GM21723 (cell line): Measurements from ENCODE around the gene SPINK9.

Experiments used
- ATAC-seq: cut with Tn5 transposase; IDR thresholded peaks from one replicate; pipeline ENCODE4 v1.9.1; 2021; ENCODE audit warnings: mild to moderate bottlenecking, moderate library complexity; ENCODE audit not compliant: unreplicated experiment

SPINK9 gene

GRCh38 chr5:148364343-148364742 is 29.0 kb downstream of the SPINK9 start:
- ATAC-seq: no peak

- no peak for ATAC-seq
Observed at GRCh38 chr5:148368299-148368698, 32.9 kb downstream of the SPINK9 start.

- no peak for ATAC-seq
Observed at GRCh38 chr5:148372166-148372725, 36.9 kb downstream of the SPINK9 start.

- no peak for ATAC-seq
Observed at GRCh38 chr5:148372893-148373292, 37.5 kb downstream of the SPINK9 start.

GRCh38 chr5:148374690-148375360 is 39.5 kb downstream of the SPINK9 start:
- ATAC-seq: peak; percentile 95

GRCh38 chr5:148376198-148376597 is 40.8 kb downstream of the SPINK9 start:
- ATAC-seq: no peak

GRCh38 chr5:148378670-148379069 is 43.3 kb downstream of the SPINK9 start:
- no peak for ATAC-seq

- ATAC-seq: no peak
Observed at GRCh38 chr5:148379340-148379739, 44.0 kb downstream of the SPINK9 start.

- no peak for ATAC-seq
Observed at GRCh38 chr5:148381906-148382305, 46.5 kb downstream of the SPINK9 start.

- no peak for ATAC-seq
Observed at GRCh38 chr5:148382961-148383360, 47.6 kb downstream of the SPINK9 start.

- peak; percentile 99 for ATAC-seq
Observed at GRCh38 chr5:148383564-148384379, 48.4 kb downstream of the SPINK9 start, which contains the start of gene FBXO38. FBXO38 (plus strand) TSS chr5:148383958; CDS start chr5:148394777, 10,819 bp downstream.

GRCh38 chr5:148384380-148384737 is 49.0 kb downstream of the SPINK9 start:
- peak; percentile 30 for ATAC-seq

GRCh38 chr5:148385094-148385493 is 49.7 kb downstream of the SPINK9 start:
- no peak for ATAC-seq

- ATAC-seq: no peak
Observed at GRCh38 chr5:148386041-148386440, 50.7 kb downstream of the SPINK9 start.

- no peak for ATAC-seq
Observed at GRCh38 chr5:148387325-148387724, 52.0 kb downstream of the SPINK9 start.

- ATAC-seq: peak; percentile 27
Observed at GRCh38 chr5:148388696-148389095, 53.3 kb downstream of the SPINK9 start.
